IPS-NIHi7 (cell line): Measurements from ENCODE around the gene KDM1B.
"Not testable (repeated sequence)": the region's sequence is repeated elsewhere in the genome, so short reads cannot be mapped to it uniquely, and the experiment has no call there.

Source experiments
- DNase-seq: peaks from one replicate; pipeline ENCODE4 v3.0.0; 2012; ENCODE audit warnings: mixed read lengths; ENCODE audit errors: extremely low spot score

Gene KDM1B

DNA sequence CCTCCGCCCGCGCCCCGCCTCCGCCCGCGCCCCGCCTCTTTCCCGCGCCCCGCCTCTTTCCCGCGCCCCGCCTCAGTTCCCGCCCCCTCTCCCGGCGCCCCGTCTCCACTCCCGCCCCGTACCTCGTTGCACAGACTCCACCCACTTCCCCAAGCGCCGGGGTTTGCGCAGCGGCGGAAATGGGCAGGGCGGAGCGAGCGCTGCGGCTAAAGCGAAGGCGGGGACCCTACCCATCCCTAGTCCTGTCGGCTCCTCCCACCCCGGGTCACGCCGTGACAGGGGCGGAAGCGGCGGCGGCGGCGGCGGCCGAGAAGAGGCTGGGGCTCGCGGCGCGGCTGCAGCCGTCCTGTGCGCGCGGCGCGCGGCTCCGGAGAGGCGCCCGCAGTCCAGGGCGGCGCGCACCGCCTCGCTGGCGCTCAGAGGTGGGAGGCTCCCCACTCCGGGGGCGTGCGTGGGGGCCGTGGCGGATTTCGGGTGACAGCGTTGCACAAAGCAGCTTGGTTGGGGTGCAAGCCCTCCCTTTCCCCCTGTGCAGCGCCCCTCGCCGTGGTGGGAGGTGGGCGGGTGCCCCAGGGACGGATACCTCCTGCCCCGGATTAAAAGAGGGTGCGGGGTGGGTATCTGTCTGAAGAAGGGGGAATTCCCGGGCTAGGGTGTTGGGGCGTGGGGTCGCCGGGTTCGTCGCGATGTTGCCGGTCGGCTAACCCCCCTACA lies at the start of gene KDM1B:
TSS of gene KDM1B (plus strand) at position 273 of the 714 bp plus-strand sequence. CDS start 4,474 bp downstream, outside the sequence.
- DNase-seq: peak; percentile 99

DNA sequence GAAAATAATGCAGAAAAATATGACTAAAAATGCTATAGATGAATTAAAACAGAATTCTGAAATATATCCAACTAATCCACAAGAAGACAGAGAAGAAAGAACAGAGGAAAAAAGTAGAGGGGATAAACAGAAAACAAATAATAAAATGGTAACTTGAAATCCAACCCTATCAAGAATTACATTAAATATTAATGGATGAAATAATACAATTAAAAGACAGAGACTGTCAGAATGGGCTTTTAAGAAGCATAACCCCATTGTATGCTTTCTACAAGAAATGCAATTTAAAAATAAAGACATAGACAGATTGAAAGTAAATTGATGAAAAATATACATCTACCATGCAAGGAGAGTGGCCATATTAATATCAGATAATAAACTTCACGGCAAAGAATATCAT lies 48.2 kb upstream of the KDM1B start:
- DNase-seq: no peak

- no peak for DNase-seq
Observed at GRCh38 chr6:18110162-18110561, 45.1 kb upstream of the KDM1B start.

- no peak for DNase-seq
Observed at GRCh38 chr6:18115356-18115755, 39.9 kb upstream of the KDM1B start.

GRCh38 chr6:18117136-18117535 lies 38.1 kb upstream of the KDM1B start:
- no peak for DNase-seq

- no peak for DNase-seq
Observed at GRCh38 chr6:18118330-18118729, 36.9 kb upstream of the KDM1B start.

- no peak for DNase-seq
Observed at GRCh38 chr6:18119236-18119635, 36.0 kb upstream of the KDM1B start.

- peak; percentile 64 for DNase-seq
Observed at GRCh38 chr6:18121580-18122127, 33.6 kb upstream of the KDM1B start.

GRCh38 chr6:18122128-18123093 lies 32.8 kb upstream of the KDM1B start, which contains the start of gene NHLRC1:
NHLRC1 (minus strand) TSS chr6:18122677; CDS start chr6:18122606, 71 bp downstream.
- DNase-seq: peak; percentile 85

DNA sequence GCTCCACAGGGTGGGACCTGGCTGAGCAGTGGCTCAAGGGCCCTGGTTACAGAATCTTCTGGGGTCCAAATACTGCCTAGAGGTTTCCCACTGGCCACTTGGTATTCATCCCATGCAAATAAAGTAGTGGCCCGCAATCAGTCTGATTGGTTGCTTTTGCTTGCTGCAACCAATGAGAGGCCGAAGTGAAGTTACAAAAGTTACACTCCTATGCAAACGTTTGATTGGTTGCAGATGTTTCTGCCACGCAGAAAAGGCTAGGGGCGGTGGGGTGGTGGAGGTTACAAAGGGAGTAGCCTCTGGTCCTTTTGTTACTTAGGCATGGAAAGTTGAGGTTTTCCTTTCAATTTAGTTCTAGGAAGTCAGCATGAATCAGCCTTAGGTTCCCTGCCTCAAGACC lies 29.1 kb upstream of the KDM1B start:
- no peak for DNase-seq

DNA sequence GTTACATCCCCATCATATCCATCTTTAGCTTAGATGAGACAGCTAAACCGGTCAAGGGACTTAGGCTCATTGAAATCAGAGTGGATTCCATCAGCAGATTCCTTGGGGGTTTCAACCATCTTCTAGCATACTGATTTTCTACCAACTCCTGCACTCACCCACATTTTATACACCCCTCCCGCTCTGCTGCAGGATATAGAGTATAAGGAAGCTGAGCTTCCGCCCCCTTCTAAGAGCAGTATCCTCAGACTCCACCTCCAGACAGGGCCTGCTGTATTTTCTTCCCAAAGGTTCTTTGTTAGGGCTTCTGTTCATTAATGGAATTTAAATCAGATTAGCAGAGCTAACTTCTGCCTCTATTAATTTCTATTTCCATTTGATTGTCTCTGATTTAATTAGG lies 22.9 kb upstream of the KDM1B start:
- DNase-seq: no peak

DNA sequence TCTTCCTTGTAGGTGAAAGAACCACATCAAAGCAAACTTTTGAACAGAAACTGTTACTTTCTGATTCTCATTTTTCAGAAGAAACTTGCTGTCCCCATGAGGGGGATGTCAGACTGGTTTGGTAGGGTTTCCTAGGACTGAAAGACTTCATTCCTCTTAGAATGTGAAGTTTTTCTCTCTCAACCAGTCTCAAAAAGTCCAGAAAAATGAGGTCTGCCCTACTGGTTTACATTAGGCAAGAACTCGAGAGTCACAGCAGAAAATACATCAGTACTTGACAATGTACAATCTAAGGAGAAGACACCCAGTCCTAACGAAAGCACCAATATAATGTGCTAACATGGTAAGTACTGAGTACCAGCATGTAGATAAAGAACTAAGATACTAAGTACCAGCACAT lies 20.1 kb upstream of the KDM1B start:
- no peak for DNase-seq

- DNase-seq: no peak
Observed at GRCh38 chr6:18136260-18136659, 19.0 kb upstream of the KDM1B start.

DNA sequence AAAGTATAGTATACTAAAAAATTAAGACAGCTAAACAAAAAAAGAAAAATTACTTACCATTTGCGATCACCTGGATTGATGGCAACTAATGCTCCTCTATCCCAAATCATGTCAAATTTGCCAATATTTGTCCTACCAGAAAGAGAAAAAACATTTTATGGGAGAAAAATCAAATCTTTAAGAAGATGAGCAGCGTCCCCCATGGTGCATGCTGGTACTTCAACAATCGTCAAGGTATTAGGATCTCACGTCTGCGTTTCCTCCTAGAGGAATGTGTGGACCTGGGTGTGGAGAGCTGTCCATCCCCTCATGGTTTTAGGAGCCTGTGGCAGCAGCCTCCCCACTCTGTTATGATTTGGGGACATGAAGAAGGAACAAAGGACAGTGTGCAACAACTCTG lies 16.3 kb upstream of the KDM1B start:
- DNase-seq: peak; percentile 19

DNA sequence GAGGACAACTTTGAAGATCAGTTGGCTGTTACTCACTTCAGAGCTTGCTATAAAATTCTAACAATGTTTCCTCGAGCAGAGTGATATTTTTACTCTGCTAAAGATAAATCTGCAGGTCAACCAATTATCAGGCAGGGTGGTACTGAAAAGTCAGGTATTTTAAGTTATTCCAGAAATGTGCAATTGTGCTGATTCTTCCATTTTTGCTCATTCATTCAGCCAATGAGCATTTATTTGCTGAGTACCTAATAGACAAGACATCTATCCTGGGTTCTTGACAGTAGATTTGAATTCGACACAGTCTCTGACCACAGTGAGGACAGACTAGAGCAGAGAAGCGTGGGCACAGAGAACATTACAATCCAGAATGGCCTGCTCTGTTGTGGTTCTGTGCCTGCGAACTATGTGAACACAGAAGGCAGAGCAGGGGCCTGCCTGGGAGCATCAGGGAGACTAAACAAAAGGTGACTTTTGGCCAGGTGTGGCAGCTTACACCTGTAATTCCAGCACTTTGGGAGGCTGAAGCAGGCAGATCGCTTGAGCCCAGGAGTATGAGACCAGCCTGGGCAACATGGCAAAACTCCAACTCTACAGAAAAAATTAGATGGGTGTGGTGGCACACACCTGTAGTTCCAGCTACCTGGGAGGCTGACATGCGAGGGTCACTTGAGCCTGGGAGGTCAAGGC lies 15.1 kb upstream of the KDM1B start:
- no peak for DNase-seq

DNA sequence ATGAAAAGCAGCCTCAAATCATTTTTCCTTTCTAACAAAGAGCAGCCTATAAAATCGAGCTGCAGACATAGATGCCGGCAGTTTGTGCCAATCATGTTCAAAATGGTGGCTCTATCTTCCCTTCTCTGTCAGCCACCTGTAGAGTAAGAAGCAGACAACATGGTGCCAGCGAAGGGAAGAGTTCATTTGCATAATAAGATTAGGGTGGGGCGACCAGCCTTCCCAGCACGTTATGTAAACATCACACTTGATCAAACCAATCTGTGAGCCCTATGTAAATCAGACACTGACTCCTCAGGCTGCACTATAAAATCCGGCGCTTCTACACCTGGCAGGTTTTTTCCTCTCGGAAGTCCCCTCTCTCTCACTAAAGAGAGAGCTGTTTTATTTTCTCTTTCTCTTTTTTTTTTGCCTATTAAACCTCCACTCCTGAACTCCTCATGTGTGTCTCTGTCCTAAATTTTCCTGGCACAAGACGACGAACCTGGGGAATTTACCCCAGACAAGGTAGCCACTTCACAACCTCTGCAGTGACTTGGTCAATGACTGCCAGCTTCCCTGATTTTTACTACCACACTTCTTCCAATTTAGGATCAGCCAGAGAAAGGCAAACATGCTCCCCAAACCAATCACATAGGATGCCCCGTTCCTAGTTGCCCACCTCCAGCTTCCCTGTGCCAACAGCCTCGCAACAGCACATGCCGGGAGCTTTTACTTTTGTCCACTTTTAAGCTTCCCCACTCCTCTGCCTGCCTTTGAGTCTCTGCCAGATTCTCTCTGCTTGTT lies 13.2 kb upstream of the KDM1B start:
- DNase-seq: no peak

GRCh38 chr6:18142591-18142861 lies 12.7 kb upstream of the KDM1B start:
- no peak for DNase-seq

DNA sequence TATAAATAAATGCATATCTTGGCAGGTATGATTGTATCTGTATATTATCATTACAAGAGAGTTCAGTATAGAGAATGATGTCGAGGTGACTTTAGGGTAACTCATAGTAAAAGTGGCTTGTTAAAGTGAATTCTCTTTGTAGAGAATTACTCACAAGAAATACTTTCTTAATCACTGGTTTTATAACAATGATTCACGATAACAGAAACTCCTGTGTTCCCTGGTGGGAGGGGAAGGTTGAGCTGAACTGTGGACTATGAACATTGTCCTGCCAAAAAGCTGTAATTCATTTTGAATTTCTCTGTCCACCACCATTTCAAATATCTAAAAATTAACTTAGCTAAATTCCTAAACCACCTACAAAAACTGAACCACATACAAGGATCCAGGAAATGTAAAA lies 8.1 kb upstream of the KDM1B start:
- DNase-seq: no peak

GRCh38 chr6:18147616-18148015 lies 7.6 kb upstream of the KDM1B start:
- DNase-seq: no peak

DNA sequence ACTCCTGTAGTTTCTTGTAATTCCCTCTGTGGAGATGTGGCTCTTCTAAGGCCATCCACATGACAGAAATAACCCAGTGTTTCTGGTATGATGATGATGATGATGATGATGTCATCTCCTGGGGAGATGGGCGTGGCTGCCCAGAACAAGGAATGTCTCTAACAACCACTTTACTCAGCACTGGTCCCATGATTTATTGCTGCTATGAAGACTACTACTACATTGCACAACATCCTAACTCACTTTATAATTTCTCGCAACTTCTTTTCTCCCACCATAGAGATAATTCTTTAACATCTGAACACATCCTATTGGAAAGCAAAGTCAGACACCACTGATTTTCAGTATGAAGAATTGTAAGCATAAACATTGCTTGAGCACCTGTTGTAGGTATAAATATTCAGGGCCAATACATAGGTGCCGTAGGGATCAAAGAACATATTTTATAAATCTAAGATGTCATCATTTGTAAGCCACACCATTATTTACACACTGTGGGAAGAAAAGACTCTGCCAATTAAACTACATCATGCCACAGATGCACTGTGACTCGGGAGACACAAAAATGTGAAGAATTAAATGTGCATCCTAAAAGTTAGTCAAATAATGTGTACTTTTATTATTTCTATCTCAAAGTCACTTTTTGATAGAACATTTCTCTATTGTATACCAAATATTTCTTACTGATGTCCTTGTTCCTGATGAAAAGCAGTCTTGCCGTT lies 6.8 kb upstream of the KDM1B start:
- no peak for DNase-seq

GRCh38 chr6:18151391-18151790 lies 3.8 kb upstream of the KDM1B start:
- not testable (repeated sequence) for DNase-seq
